Measurements from ENCODE around the gene EXOC1L.

Gene EXOC1L

GRCh38 chr4:55849724-55850123 is 30.1 kb downstream of the EXOC1L start:
- FAIRE-seq (no peak), DNase-seq (ENCODE audit: insufficient read length, low spot score) (no peak)
- no peak for TF ChIP-seq CTCF (IDR thresholded peaks at IDR 0.05; ENCODE audit: insufficient read depth, missing control alignments)

GRCh38 chr4:55851885-55852284 is 32.3 kb downstream of the EXOC1L start:
- no peak for TF ChIP-seq CTCF (IDR thresholded peaks at IDR 0.05; ENCODE audit: insufficient read depth, missing control alignments)
- no peak for FAIRE-seq
- DNase-seq (ENCODE audit: insufficient read length, low spot score): no peak

GRCh38 chr4:55853484-55854046 is 34.0 kb downstream of the EXOC1L start, which contains the start of gene EXOC1:
Gene EXOC1 (plus strand): TSS chr4:55853648. CDS start chr4:55858324, 4,676 bp downstream.
- DNase-seq (ENCODE audit: insufficient read length, low spot score): peak; percentile 46
- no peak for FAIRE-seq
- no peak for TF ChIP-seq CTCF (IDR thresholded peaks at IDR 0.05; ENCODE audit: insufficient read depth, missing control alignments)

- DNase-seq (ENCODE audit: insufficient read length, low spot score): no peak
- TF ChIP-seq CTCF (IDR thresholded peaks at IDR 0.05; ENCODE audit: insufficient read depth, missing control alignments): no peak
- no peak for FAIRE-seq
These were observed 34.5 kb downstream of the EXOC1L start for GRCh38 chr4:55854129-55854528.

GRCh38 chr4:55857586-55857985 is 38.0 kb downstream of the EXOC1L start:
- no peak for TF ChIP-seq CTCF (IDR thresholded peaks at IDR 0.05; ENCODE audit: insufficient read depth, missing control alignments)
- DNase-seq (ENCODE audit: insufficient read length, low spot score) (no peak), FAIRE-seq (no peak)

- FAIRE-seq (no peak), DNase-seq (ENCODE audit: insufficient read length, low spot score) (no peak)
- no peak for TF ChIP-seq CTCF (IDR thresholded peaks at IDR 0.05; ENCODE audit: insufficient read depth, missing control alignments)
These were observed 40.1 kb downstream of the EXOC1L start for GRCh38 chr4:55859711-55860110.

GRCh38 chr4:55864577-55865223 is 45.1 kb downstream of the EXOC1L start:
- no peak for FAIRE-seq
- TF ChIP-seq CTCF (IDR thresholded peaks at IDR 0.05; ENCODE audit: insufficient read depth, missing control alignments): no peak
- no peak for DNase-seq (ENCODE audit: insufficient read length, low spot score)
